Esophagus muscularis mucosa (tissue), 4 donors: ENCODE results near the gene DEK.

Experiments used
- EP300 ChIP-seq: sonication (generic); formaldehyde crosslinking; IDR thresholded peaks from one replicate; pipeline ENCODE4 v1.6.1; 2017; ENCODE audit warnings: antibody characterized with exemption
- POLR2A ChIP-seq: fragments of 450-650 bp; IDR thresholded peaks from one replicate; pipeline ENCODE4 v1.6.1; 2017; ENCODE audit warnings: antibody characterized with exemption, moderate library complexity, mild to moderate bottlenecking, low read depth
- TF ChIP-seq, protein P1 (sequence below), 3 experiments: fragments of 200-600 bp in 2 of 3; fragments of 450-650 bp in 1 of 3; sonication (generic) in 2 of 3; IDR thresholded peaks; one replicate each; pipeline ENCODE4 v1.5.1; 2017 to 2019; ENCODE audit warnings: antibody characterized with exemption in 3 of 3, mild to moderate bottlenecking in 2 of 3, moderate library complexity in 1 of 3

DNA sequence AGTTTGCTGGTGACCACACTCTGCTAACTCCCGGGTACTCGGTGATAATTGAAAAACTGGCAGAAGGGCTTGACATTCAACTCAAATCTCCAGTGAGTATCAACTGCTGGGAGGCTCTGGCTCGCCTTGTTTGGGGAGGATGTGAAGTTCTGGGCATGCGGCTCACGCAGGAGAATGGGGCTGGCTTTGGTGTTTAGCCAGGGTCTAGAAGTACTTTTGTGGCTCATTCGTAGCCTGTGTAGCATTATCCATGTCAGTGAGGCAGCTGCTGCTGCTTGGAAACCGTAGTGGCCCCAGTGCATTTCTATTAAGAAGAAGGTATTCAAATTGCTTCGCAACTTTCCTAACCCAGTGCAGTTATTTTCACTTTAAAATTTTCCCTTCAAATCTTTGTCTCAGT, 56.9 kb downstream of the DEK start:
- TF ChIP-seq POLR2A (no peak), EP300 (no peak)
- TF ChIP-seq, protein P1, sequence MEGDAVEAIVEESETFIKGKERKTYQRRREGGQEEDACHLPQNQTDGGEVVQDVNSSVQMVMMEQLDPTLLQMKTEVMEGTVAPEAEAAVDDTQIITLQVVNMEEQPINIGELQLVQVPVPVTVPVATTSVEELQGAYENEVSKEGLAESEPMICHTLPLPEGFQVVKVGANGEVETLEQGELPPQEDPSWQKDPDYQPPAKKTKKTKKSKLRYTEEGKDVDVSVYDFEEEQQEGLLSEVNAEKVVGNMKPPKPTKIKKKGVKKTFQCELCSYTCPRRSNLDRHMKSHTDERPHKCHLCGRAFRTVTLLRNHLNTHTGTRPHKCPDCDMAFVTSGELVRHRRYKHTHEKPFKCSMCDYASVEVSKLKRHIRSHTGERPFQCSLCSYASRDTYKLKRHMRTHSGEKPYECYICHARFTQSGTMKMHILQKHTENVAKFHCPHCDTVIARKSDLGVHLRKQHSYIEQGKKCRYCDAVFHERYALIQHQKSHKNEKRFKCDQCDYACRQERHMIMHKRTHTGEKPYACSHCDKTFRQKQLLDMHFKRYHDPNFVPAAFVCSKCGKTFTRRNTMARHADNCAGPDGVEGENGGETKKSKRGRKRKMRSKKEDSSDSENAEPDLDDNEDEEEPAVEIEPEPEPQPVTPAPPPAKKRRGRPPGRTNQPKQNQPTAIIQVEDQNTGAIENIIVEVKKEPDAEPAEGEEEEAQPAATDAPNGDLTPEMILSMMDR (IDR thresholded peaks at IDR 0.05), result no peak
